NB4 (cell line): ENCODE results near the gene SFXN2.

Experiments used
- CTCF ChIP-seq: IDR thresholded peaks from one replicate; pipeline ENCODE4 v1.5.1; 2012; ENCODE audit warnings: low read depth, low read length
- MAX ChIP-seq: IDR thresholded peaks from 2 replicates; pipeline ENCODE4 v1.6.1; 2011; ENCODE audit warnings: low read depth, low read length
- POLR2A ChIP-seq: IDR thresholded peaks from 2 replicates; pipeline ENCODE4 v1.6.1; 2011; ENCODE audit warnings: mild to moderate bottlenecking; ENCODE audit not compliant: insufficient read length; ENCODE audit errors: extremely low read depth

GRCh38 chr10:102775935-102776669 lies 61.7 kb downstream of the SFXN2 start:
- TF ChIP-seq CTCF (no peak), MAX (no peak), POLR2A (no peak)
